Ammon's horn (tissue), 1 donor: ENCODE measurements around the gene SEC24C.
A peak's percentile ranks its signal among the peaks of the same experiment; 100 is the strongest.
"Not testable (repeated sequence)": the region's sequence is repeated elsewhere in the genome, so short reads cannot be mapped to it uniquely, and the experiment has no call there.

Source experiments
- DNase-seq: peaks from one replicate; pipeline ENCODE4 v3.0.0-alpha.2; 2016; ENCODE audit warnings: low spot score

SEC24C gene

DNA sequence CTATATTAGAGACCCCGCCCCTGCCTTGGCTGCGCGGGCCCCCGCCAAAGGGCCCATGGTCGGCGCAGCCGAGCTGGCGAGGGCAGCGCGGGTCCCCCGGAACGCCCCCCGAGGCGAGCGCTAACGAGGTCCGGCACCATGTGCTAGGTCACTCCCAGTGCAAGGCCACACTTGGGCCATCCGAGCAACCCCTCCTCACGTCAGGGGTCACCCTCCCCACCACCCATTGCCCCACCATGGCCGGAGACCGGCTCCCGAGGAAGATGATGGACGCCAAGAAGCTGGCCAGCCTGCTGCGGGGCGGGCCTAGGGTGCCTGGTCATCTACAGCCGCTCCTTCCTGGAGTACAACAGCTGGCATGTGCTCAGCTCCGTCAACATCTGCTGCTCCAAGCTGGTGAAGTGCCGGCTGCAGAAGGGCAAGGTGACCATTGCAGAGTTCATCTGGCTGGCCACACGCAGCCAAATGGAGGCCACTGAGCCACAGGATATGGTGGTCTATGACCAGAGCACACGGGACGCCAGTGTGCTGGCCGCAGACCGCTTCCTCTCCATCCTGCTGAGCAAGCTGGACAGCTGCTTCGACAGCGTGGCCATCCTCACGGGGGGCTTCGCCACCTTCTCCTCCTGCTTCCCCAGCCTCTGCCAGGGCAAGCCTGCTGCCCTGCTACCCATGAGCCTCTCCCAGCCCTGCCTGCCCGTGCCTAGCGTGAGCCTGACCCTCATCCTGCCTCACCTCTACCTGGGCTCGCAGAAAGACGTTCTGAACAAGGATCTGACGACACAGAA lies 12.4 kb upstream of the SEC24C start:
- no peak for DNase-seq

DNA sequence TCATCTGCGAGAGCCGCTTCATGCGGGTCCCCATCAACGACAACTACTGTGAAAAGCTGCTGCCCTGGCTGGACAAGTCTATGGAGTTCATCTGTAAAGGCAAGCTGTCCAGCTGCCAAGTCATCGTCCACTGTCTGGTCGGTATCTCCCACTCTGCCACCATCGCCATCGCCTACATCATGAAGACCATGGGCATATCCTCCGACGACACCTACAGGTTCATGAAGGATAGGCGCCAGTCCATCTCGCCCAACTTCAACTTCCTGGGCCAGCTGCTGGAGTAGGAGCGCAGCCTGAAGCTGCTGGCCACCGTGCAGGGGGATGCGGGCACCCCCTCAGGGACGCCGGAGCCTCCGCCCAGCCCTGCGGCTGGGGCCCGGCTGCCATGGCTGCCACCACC lies 11.7 kb upstream of the SEC24C start:
- no peak for DNase-seq

DNA sequence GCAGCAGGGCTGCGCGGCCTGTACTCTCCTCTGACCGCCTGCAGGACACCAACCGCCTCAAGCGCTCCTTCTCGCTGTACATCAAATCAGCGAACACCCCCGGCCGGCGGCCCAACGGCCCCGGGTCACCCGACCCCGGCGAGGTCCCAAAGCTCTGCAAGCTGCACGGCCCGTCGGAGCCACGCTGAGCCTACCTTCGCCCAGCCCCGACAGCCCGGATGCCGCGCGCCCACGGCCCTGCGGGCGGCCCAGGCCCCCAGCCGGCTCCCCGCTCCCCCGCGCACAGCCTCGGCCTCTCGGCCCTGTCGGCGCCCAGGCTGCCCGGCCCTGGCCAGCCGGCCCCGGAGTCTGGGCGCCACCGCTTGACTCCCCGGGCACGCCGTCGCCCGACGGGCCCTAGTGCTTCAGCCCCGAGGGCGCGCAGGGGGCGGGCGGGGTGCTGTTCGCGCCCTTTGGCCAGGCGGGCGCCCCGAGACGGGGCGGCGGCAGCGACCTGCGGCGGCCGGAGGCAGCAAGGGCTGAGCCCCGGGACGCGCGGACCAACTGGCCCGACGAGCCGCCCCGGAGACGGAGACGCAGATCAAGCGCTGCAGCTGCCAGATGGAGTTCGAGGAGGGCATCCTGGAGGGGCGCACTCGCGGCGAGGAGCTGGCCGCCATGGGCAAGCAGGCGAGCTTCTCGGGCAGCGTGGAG lies 11.1 kb upstream of the SEC24C start:
- no peak for DNase-seq

DNA sequence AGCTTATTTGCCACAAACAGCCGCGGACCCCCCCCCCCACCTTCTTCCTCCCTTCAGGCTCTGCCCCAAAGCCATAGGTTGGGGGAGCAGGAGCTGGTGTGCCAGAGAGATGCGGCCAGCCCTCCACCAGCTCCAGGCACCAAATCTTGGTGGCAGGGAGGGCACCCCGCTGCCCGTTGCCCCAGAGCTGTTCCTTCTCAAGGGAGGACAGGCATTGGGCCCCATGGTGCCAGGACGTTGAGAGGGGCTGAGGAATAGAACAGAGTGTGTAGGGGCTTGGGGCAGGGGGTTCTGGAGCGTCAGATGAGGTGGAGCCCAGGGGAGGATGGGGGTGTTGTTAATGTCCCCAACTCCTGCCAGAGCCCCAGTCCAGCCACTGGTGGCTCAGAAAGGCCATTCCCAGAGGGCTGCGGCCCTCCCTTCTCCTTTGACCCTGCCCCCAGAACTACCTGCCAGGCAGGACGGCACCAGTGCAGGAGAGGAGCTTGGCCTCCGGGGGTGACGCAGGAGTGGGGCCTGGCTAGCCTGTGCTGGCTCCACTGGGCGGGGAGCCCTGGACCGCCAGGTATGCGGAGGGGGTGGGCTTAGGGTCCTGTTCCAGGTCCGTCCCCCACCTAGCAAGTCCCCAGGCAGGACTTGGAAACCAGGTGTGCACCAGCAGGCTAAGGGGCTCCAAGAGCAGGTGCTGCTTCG lies 10.0 kb upstream of the SEC24C start:
- no peak for DNase-seq

DNA sequence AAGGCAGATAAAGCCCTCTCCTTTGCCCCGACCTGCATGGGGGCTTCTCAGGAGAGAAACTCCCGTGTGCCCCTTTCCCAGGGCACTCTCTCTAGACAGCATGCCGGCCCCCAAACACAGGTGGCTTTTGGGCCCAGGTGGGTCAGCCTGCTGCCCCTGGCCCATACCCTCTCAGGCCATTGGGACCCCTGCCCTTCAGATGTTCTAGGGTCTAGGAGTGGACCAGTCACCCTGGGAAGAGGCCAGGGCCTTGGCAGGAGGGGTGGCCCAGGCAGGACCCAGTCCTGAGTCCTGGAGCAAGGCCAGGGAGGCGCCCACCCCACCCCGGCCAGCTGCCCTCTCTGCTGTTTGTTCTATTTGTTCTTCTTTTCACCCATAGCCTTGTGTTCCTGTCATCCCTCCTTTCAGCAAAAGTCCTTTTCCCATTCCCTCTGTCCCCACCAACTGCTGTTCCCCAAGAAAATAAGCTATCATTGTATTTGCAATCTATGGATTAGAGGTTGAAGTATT lies 9.3 kb upstream of the SEC24C start:
- DNase-seq: no peak

DNA sequence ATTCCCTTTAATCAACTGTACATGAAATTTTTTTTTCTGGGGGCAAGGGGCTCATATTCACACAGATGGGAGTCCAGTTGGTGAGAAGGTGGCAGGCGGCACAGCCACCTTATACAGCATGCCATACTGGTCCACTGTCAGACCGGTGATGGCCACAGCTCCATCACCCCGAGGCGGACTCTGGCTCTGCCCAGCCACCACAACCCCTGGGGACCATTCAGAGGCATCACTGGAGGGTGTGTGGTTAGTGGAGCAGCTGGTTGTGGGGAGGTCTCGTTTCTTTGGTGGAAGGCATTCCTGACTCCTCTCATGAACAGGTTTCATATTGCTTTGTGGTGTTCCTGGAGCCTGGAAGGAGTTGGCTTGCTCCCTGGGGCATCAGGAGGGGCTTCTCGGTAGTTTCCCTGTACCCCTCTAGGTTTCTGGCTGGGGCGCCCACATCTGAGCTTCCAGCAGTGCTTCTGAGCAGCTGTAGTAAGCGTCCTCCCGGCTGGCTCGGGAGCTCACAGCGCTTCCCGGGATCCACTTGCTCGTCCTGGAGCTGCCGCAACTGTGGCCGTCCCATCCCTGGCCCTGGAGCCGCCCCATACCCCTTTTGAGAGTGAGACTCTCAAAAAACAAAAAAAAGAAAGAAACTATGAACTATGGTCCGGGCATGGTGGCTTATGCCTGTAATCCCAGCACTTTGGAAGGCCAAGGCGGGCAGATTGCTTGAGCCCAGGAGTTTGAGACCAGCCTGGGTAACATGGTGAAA lies 3.5 kb upstream of the SEC24C start:
- not testable (repeated sequence) for DNase-seq

DNA sequence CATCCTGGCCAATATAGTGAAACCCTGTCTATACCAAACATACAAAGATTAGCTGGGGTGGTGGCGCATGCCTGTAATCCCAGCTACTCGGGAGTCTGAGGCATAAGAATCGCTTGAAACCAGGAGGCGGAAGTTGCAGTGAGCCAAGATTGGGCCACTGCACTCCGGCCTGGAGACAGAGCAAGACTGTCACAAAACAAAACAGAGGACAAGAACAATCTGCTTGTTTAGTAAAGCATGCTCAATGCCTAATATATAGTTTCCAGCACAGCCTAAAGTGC lies 1.8 kb upstream of the SEC24C start:
- no peak for DNase-seq

DNA sequence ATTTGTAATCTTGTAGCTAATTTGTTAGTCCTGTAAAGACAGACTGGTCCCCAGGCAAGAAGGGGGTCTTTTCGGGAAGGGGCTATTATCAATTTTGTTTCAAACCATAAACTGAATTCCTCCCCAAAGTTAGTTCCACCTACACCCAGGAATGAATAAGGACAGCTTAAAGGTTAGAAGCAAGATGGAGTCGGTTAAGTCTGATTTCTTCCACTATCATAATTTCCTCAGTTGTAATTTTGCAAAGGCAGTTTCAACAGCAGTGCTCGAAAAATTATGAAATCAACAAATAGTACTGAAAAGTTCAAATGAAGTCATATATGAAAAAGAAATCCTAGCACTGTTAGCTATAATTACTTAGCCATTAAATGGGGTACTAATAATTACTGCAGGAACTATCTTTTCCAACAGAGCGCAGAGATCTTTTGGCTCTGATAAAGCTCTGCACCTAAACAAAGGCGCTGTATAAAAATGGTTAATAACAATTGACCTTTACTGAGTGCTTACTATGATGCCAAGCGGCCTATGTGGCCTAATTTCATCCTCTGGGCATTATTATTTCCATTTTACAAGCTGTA lies 756 bp upstream of the SEC24C start:
- no peak for DNase-seq

DNA sequence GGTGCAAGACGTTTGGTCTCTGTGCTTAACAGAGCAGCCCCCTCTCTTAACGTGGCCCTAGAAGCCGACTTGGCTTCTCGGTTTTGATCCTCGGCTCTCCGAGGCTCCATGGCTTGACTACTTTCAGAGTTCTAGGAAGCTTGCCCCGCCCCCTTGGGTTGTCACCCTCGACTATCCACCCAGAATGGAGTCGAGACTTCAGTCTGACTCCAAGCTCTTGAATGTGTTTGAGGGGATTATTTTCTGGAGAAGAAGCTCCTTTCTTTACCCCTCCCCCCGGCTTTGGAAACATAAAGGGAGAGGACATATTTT lies 448 bp downstream of the SEC24C start:
- DNase-seq: no peak

DNA sequence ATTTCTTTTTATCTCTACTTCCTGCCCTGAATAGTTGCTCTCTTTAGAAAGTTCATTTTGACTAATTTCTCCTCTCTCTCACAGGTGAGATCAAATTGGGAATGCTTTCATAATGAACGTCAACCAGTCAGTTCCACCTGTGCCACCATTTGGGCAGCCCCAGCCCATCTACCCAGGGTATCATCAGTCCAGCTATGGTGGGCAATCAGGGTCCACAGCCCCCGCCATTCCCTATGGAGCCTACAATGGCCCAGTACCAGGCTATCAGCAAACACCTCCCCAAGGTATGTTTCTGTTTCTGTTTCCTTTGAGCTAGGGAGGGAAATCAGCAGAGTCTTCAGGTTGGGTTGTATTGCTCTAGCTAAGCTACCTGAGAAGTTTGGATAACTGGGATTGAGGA lies 2.5 kb downstream of the SEC24C start:
- DNase-seq: no peak

DNA sequence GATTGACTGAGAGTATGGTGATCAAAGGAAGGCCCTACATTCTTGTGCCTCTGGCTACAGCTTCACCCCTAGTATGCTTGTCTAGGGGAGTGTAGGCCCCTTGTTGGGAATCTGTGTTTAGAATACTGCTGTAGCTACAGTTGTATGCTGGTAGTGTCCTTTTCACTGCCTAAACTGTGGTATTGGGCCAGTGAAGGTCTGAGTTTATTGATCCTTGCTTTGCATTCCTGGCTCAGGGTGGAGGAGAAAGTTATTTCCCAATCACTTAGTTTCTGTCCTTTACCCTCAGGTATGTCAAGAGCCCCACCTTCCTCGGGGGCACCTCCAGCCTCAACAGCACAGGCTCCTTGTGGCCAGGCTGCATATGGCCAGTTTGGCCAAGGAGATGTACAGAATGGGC lies 6.6 kb downstream of the SEC24C start:
- DNase-seq: no peak

DNA sequence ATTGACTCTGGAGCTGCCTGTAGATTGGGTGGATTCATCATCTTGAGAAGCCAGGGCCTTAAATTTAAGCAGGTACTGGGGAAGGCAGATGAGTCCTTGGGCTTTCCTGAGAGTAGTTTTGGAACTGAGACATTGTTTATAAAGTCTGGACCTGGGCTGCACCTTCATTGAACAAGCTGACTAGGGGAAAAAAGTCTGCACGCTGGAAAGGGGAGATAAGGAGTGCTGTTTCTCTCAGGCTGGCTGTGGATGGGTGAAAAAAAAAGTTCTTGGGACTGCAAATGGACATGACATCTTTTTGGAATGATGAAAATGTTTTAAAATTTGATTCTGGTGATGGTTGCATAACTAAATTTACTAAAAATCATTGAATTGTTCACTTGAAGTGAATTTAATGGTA lies 12.0 kb downstream of the SEC24C start:
- no peak for DNase-seq

DNA sequence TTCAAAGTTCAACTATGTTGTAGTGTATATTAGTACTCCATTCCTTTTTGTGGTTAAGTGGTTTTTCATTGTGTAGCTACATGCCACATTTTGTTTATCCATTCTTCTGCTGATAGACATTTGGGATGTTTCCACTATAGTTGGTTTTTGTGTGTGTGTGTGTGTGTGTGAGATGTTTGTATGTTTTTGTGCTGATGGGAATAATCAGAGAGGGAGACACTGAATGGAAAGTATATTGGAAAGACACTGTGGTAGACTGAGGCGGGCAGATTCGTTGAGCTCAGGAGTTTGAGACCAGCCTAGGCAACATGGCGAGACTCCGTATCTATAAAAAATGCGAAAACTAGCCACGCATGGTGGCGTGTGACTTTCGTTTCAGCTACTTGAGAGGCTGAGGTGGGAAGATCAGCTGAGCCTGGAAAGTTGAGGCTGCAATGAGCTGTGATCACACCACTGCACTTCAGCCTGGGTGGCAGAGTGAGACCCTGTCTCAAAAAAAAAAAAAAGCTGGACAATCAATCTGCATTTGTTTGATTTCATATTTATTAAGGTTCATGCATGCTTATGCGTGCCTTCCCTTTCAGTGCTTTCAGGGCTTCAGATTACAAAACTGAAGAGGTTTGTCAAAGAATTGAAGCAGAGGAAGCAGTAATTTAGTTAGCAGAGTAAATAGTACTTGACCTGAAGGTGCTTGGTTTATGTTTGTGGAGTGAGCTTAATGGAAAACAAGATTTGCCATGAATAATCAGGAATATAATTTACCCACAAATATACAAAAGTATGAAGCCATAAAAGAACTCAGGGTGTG lies 14.7 kb downstream of the SEC24C start:
- no peak for DNase-seq

DNA sequence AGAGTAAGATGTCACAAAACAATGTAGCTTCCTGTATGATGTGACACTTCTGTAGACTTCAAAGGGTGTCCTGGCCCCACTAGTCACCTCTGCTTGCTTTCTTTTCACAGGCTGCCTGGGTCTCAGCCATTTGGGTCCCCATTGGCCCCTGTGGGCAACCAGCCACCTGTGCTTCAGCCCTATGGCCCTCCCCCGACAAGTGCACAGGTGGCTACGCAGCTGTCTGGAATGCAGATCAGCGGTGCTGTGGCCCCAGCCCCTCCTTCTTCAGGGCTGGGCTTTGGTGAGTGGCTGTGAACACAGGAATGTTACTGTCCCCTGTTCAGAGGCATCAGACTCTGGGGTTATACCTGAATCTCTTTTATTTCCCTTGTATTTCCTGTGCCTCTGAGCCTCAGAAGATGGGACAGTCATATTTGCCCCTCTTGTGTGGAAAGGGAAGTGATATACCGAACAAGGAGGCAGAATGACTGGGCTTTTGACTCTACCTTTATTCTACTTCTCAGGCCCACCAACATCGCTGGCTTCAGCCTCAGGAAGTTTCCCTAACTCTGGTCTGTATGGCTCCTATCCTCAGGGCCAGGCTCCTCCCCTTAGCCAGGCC lies 15.4 kb downstream of the SEC24C start:
- DNase-seq: no peak

DNA sequence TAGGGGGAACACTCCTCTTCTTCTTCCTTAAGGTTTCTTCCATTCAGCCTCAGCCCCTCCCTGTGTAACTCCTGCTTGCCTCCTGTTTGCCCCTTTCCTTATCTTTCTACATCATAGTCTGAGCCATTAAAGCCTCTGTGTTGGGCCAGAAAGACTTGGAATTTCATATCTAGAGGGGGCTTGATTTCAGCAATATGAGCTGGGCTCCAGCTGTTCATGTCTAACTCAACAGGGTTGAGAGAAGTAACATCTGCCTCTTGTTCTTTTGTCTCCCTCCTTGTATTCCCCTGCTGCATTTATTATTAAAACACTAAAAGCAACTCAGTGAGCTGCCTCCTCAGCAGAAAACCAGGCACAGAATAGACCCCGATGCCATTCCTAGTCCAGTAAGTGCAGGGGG lies 17.6 kb downstream of the SEC24C start:
- no peak for DNase-seq

DNA sequence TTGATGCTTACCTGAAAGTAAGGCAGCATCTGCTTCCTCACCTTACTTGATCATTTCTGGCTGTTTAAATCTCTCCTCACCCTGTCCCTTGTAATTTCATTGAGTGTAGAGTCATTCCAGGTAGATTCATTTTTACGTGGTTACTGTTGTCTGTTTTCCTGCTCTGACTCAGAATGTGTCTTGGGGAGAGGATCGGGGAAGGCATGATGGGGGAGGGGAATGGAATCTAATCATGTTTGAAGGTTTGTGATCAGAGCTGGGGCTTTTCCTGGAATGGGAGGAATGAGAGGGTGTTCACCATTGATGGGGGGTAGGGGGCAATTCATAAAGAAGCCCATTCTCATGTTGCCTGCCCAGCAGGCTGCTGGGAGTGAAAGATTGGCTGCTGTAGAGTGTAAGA lies 18.7 kb downstream of the SEC24C start:
- no peak for DNase-seq

DNA sequence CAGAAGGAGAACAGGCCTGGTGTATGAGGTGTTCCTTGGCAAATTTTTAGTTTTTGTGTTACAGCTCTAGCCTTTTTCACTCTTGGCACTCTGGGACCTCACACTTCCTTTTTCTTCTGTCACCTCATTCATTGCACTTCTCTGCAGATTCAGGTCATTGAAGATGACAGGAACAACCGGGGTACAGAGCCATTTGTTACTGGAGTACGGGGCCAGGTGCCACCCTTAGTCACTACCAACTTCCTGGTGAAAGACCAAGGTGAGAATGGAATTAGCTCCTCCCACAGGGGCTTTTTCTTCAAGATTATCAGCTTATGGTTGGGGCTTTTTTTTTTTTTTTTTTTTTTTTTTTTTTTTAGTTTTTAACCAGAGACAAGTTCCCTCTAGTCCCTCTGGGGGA lies 19.2 kb downstream of the SEC24C start:
- no peak for DNase-seq

DNA sequence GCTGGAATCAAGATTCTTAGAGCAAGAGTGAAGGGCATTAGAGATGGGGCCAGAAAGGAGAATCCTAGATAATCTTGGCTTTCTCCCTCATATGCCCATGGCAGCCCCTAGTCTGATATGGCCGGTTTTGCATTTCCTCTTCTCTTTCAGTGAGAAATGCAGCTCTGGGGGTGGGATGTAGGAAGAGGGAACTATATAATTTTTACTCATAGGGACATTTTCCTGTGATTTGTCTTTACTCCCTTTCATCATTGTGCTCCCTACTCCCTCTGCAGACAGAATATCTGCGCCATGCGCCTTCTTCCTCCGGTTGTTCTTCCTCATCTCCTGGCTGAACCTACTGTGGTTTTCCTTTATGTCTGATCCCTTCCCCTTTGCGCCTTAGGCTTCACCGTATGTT lies 20.9 kb downstream of the SEC24C start:
- DNase-seq: no peak

DNA sequence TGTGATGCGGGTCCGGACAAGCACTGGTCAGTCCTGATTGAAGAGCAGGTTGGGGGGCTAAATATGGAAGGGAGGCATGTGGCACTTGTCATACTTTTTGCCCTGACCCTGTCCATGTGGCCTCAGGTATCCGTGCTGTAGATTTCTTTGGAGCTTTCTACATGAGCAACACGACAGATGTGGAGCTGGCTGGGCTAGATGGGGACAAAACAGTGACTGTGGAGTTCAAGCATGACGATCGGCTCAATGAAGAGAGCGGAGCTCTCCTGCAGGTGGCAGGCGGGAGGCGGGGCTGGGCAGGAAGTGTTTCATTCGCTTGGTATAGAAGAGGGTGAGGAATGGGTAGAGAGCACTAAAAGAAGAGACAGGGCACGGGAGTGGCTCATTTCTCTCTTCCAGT lies 24.7 kb downstream of the SEC24C start:
- DNase-seq: no peak

DNA sequence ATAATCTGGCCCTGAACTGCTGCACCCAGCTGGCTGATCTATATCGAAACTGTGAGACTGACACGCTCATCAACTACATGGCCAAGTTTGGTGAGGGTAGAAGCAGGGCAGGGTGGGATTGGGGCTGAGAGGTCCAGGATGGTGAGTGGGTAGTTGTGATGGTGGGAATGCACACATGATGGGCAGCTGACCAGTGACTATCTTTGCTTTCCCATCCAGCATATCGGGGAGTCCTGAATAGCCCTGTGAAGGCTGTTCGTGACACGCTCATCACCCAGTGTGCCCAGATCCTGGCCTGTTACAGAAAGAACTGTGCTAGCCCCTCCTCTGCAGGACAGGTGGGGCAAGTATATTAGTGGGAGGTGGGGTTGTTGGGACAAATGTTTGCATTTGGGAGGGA lies 25.2 kb downstream of the SEC24C start:
- DNase-seq: no peak

DNA sequence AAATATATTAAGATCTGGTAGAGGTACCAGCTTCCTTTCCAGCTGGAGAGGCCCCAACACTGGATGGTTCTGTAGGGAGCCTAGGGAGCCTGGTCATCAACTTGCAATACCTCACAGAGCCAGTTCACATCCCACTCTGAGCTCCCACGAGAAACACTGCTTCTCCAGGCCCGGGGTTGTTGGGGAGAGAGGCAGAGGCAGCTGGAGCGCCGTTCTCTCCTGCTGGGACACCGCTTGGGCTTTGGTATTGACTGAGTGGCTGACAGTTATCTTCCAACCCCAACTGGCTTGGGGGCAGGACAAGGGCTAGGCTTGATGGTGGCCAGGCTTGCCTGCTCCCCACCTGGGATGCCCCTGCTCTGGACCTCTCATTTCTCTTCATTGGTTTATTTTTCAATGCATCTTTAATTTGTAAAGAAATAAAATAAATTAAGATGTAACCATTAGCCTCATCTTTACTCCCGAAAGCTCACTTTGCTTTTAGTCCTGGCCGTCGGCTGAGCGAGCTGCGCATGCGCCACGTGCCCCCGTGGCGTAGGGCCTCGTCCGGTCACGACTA lies 27.6 kb downstream of the SEC24C start:
- peak; percentile 93 for DNase-seq
